Gastrocnemius medialis (tissue), 4 donors: ENCODE results near the gene NREP. TPM values are rescaled to one million over a fixed set of nuclear protein-coding genes. Genes with fewer than 3 reads are reported as not detected.

Experiments used
- ATAC-seq, 2 donors: fragments of 150-250 bp; one replicate each; pipeline ENCODE4 v1.9.1; 2016
- DNase-seq, 2 donors: peaks; one replicate each; pipeline ENCODE4 v3.0.0-alpha.2; 2019
- H3K27ac ChIP-seq, 4 donors: fragments of 200-600 bp; sonication (generic); 1 replicate in 1 of 4; 2 replicates in 3 of 4; pipeline ENCODE4 v1.5.1; 2016 to 2018; ENCODE audit warnings: mild to moderate bottlenecking in 2 of 4, moderate library complexity in 1 of 4
- H3K27me3 ChIP-seq, 3 donors: fragments of 200-600 bp; sonication (generic) in 2 of 3; 1 replicate in 1 of 3; 2 replicates in 2 of 3; pipeline versions ENCODE4 v1.5.1 to v1.6.0; 2016 to 2019; ENCODE audit warnings: mild to moderate bottlenecking in 1 of 3, moderate library complexity in 1 of 3
- H3K36me3 ChIP-seq, 2 donors: fragments of 200-600 bp; sonication (generic) in 1 of 2; one replicate each; pipeline ENCODE4 v1.5.1; 2017 to 2018
- H3K4me1 ChIP-seq, 2 donors: fragments of 200-600 bp; sonication (generic) in 1 of 2; one replicate each; pipeline ENCODE4 v1.5.1; 2016 to 2017; ENCODE audit warnings: mild to moderate bottlenecking in 2 of 2
- H3K4me3 ChIP-seq, 4 donors: fragments of 200-600 bp; sonication (generic) in 3 of 4; 1 replicate in 1 of 4; 2 replicates in 3 of 4; pipeline ENCODE4 v1.5.1; 2016 to 2019; ENCODE audit warnings: mild to moderate bottlenecking in 2 of 4
- H3K9me3 ChIP-seq, 3 donors: fragments of 200-600 bp; sonication (generic) in 2 of 3; 1 replicate in 1 of 3; 2 replicates in 2 of 3; pipeline ENCODE4 v1.5.1; 2016 to 2019
- POLR2A ChIP-seq, 2 donors: fragments of 450-650 bp; IDR thresholded peaks; one replicate each; pipeline ENCODE4 v1.6.1; 2017; ENCODE audit warnings: antibody characterized with exemption in 2 of 2, mild to moderate bottlenecking in 2 of 2, moderate library complexity in 2 of 2
- in situ Hi-C, 4 donors: fragments of 200-750 bp; cut with MboI; loops; one replicate each; pipeline versions ENCODE4 v1.15.0 to v1.8.0; 2017; ENCODE audit warnings: low sequenced_read_pairs in 4 of 4
- intact Hi-C: fragments of 100-400 bp; cut with DNase I; formaldehyde crosslinking; loops from one replicate; pipeline ENCODE4 v1.15.1; 2023; ENCODE audit warnings: low total_unique reads
- total RNA-seq, 4 donors: library from RNA; depleted of rRNA; stranded (reverse); fragments of >200 nt; gene quantifications; one replicate each; pipeline versions ENCODE4 v1.1.0 to v1.2.3, GENCODE V29; 2016
- TF ChIP-seq, protein P1 (sequence below), 5 experiments: fragments of 450-650 bp in 3 of 5; fragments of 200-600 bp in 2 of 5; sonication (generic) in 2 of 5; IDR thresholded peaks in 4 of 5; conservative IDR thresholded peaks in 1 of 5; 1 replicate in 4 of 5; 2 replicates in 1 of 5; pipeline ENCODE4 v1.5.1; 2016 to 2019; ENCODE audit warnings: antibody characterized with exemption in 5 of 5, mild to moderate bottlenecking in 3 of 5, moderate library complexity in 3 of 5

Gene NREP
- total RNA-seq, 4 donors from 2014 or later: 0.85 to 2.9 (median 1.8) TPM

DNA sequence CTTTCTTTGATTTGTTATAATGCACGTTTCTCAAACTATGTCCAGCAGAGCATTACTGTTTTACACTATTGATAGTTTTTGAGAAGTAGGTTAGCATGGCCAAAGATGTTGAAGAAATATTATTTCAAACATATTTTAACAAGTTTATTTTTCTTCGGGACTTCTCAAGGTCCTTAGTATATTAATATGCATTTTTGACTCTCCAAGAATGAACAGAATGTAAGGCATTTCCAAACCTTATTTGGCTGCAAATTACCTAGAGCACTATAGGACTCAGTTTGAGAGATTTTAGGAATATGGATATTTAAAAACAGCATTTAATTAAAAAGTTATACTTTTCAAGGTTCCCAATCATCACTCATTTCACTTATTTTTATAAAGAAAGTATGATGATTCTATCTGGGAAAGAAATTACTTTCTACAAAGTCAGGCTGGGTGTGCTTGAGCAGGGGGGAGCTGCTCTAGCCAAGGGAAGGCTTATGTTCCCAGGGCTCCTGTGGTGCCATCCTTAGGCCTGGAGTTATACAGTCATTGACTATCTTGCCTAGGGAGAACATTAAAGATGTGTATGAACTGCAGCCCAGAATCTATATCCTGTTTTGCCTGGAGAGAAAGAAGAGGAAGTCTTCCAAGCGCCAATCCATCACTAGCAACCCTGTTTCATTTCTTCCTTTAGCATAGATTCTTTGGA is 27.6 kb upstream of the NREP start:
- DNase-seq (no peak), ATAC-seq (no peak)
- in situ Hi-C loops (no loop called here), intact Hi-C loops (no loop called here)
- Histone ChIP-seq H3K4me1 (no peaks in the 10 kb centered on the region), H3K36me3 (no peaks in the 10 kb centered on the region), H3K27me3 (no peaks in the 10 kb centered on the region), H3K9me3 (no peaks in the 10 kb centered on the region), H3K4me3 (no peak overlapping the region), H3K27ac (no peak overlapping the region)
- TF ChIP-seq, protein P1, sequence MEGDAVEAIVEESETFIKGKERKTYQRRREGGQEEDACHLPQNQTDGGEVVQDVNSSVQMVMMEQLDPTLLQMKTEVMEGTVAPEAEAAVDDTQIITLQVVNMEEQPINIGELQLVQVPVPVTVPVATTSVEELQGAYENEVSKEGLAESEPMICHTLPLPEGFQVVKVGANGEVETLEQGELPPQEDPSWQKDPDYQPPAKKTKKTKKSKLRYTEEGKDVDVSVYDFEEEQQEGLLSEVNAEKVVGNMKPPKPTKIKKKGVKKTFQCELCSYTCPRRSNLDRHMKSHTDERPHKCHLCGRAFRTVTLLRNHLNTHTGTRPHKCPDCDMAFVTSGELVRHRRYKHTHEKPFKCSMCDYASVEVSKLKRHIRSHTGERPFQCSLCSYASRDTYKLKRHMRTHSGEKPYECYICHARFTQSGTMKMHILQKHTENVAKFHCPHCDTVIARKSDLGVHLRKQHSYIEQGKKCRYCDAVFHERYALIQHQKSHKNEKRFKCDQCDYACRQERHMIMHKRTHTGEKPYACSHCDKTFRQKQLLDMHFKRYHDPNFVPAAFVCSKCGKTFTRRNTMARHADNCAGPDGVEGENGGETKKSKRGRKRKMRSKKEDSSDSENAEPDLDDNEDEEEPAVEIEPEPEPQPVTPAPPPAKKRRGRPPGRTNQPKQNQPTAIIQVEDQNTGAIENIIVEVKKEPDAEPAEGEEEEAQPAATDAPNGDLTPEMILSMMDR (IDR thresholded peaks at IDR 0.05 in 4 of 5, conservative IDR thresholded peaks at IDR 0.05 in 1 of 5): no peak
- no peak for TF ChIP-seq POLR2A (IDR thresholded peaks at IDR 0.05)

DNA sequence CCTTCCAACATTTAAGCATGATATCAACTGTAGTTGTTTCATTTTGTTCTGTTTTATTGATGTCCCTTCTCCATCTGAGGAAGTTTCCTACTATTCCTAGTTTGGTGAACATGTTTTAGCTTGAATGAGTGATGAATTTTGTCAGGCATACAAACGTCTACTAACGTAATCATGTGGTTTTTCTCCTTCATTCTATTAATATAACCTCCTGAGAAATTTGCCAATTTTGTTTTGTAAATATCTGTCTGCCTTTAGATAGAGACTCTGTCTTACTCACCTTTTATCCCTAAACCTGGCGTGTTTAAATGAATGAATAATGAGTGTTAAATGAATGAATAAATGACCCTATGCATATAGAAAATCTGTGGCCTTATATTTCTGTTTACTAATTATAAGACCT is 26.5 kb upstream of the NREP start:
- in situ Hi-C loops: no loop called here
- H3K4me1 ChIP-seq: no peaks in the 10 kb centered on the region
- no peaks in the 10 kb centered on the region for H3K36me3 ChIP-seq
- H3K9me3 ChIP-seq: no peaks in the 10 kb centered on the region
- intact Hi-C loops: no loop called here
- no peaks in the 10 kb centered on the region for H3K27me3 ChIP-seq
- no peak for TF ChIP-seq POLR2A (IDR thresholded peaks at IDR 0.05)
- TF ChIP-seq, protein P1 (IDR thresholded peaks at IDR 0.05 in 4 of 5, conservative IDR thresholded peaks at IDR 0.05 in 1 of 5): no peak
- DNase-seq: no peak
- H3K27ac ChIP-seq: no peak overlapping the region
- H3K4me3 ChIP-seq: no peak overlapping the region
- ATAC-seq: no peak

DNA sequence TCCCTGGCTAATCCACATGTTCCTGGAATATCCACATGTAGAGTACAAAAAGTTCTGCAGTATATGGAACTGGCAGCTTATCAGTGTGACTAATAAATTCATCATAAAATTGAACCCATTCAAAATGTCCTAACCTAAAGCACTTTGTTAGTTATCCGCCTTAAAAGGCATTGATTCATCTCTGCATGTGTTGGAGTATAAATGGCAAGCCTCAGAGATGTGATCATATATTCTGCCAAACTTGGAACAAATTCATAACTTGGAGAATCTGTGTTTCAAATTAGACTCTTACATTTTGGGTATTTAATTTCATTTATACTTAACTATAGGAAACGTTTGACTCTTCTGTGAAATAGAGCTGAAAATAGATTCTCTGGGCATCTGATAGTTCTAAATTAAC is 25.2 kb upstream of the NREP start:
- H3K27me3 ChIP-seq: no peaks in the 10 kb centered on the region
- H3K36me3 ChIP-seq: no peaks in the 10 kb centered on the region
- H3K9me3 ChIP-seq: no peaks in the 10 kb centered on the region
- no peaks in the 10 kb centered on the region for H3K4me1 ChIP-seq
- in situ Hi-C loops: no loop called here
- intact Hi-C loops: no loop called here
- H3K4me3 ChIP-seq: no peak overlapping the region
- no peak overlapping the region for H3K27ac ChIP-seq
- DNase-seq: no peak
- no peak for ATAC-seq
- TF ChIP-seq, protein P1 (IDR thresholded peaks at IDR 0.05 in 4 of 5, conservative IDR thresholded peaks at IDR 0.05 in 1 of 5): no peak
- TF ChIP-seq POLR2A (IDR thresholded peaks at IDR 0.05): no peak

DNA sequence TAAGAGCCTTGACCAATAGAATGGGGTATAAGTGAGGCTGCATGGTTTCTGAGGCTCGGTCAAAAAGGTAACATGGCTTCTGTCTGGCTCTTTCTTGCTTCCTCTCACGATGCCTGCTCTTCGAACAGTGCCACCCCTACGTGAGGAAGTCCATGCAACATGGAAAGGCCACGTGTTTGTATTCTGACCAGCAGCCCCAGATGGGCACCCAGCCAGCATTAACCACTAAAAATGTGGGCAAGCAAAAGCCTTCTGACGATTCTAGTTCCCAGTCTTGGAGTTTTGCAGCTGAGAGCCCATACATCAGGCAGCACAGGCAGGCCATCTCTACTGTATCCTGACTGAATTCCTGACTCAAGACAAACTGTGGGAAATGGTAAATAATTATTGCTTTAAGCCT is 24.2 kb upstream of the NREP start:
- intact Hi-C loops (no loop called here), in situ Hi-C loops (no loop called here)
- Histone ChIP-seq H3K4me3 (no peak overlapping the region), H3K4me1 (no peaks in the 10 kb centered on the region), H3K27me3 (no peaks in the 10 kb centered on the region), H3K27ac (no peak overlapping the region), H3K36me3 (no peaks in the 10 kb centered on the region), H3K9me3 (no peaks in the 10 kb centered on the region)
- no peak for TF ChIP-seq POLR2A (IDR thresholded peaks at IDR 0.05)
- TF ChIP-seq, protein P1 (IDR thresholded peaks at IDR 0.05 in 4 of 5, conservative IDR thresholded peaks at IDR 0.05 in 1 of 5): no peak
- no peak for ATAC-seq
- peak; percentile 7 to 29 for DNase-seq

DNA sequence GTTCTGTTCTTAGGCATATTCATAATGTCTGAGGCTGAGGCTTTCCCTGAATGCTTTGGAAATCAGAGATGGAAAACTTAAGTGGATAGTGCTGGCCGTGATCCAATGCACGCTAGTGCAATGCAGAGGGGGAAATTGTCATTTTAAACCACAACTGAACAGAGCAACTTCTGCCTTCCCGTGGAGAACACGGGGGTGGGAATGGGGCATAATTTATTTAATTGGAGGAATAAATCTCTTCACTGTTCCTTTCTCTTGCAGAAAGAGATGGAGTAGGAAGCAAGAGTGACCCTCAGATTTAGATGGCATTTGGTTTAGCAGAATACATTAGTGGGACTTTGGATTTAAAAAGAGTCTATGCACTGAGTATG is 22.9 kb upstream of the NREP start:
- in situ Hi-C loops: no loop called here
- DNase-seq (no peak), ATAC-seq (no peak)
- no peaks in the 10 kb centered on the region for H3K36me3 ChIP-seq
- peaks cover 0 to 1% of the 10 kb centered on the region in 2 donors for H3K4me1 ChIP-seq
- intact Hi-C loops: no loop called here
- no peaks in the 10 kb centered on the region for H3K9me3 ChIP-seq
- H3K4me3 ChIP-seq: no peak overlapping the region
- H3K27ac ChIP-seq: no peak overlapping the region
- TF ChIP-seq, protein P1 (IDR thresholded peaks at IDR 0.05 in 4 of 5, conservative IDR thresholded peaks at IDR 0.05 in 1 of 5): no peak
- no peak for TF ChIP-seq POLR2A (IDR thresholded peaks at IDR 0.05)
- no peaks in the 10 kb centered on the region for H3K27me3 ChIP-seq
